K562 (cell line): ENCODE measurements around the gene PLEKHA7.

ENCODE experiments used
- CBX5 ChIP-seq: IDR thresholded peaks from 2 replicates; pipeline ENCODE4 v1.6.1; 2014; ENCODE audit warnings: low read depth, borderline replicate concordance
- ERF ChIP-seq: fragments of 450-650 bp; formaldehyde crosslinking; IDR thresholded peaks from 2 replicates; pipeline ENCODE4 v1.4.0; 2020; ENCODE audit warnings: mild to moderate bottlenecking, mixed read lengths
- EZH2 ChIP-seq: IDR thresholded peaks from 2 replicates; pipeline ENCODE4 v1.6.1; 2012; ENCODE audit warnings: low read depth, mild to moderate bottlenecking, inconsistent platforms, low read length, borderline replicate concordance
- POLR2A ChIP-seq: fragments of 450-650 bp; conservative IDR thresholded peaks from 2 replicates; pipeline ENCODE4 v1.6.1; 2016
- POLR2G ChIP-seq: fragments of 200-400 bp; formaldehyde crosslinking; IDR thresholded peaks from 2 replicates; pipeline ENCODE4 v1.6.1; 2017; ENCODE audit warnings: low read depth, mild to moderate bottlenecking, antibody characterized with exemption, low read length, moderate library complexity
- RAD21 ChIP-seq, 2 experiments: fragments of 250-450 bp in 1 of 2; fragments of 450-650 bp in 1 of 2; sonication (Bioruptor Pico) in 1 of 2; formaldehyde crosslinking in 1 of 2; IDR thresholded peaks in 1 of 2; conservative IDR thresholded peaks in 1 of 2; 2 replicates each; pipeline versions ENCODE4 v1.4.0 to v1.8.0; 2020 to 2022; ENCODE audit warnings: mild to moderate bottlenecking in 2 of 2, moderate library complexity in 1 of 2
- RFX5 ChIP-seq: IDR thresholded peaks from 2 replicates; pipeline ENCODE4 v1.6.1; 2011; ENCODE audit warnings: low read depth, mild to moderate bottlenecking, improper control_type of control experiment, low read length
- XRCC5 ChIP-seq: fragments of 200-400 bp; formaldehyde crosslinking; IDR thresholded peaks from 2 replicates; pipeline ENCODE4 v1.6.1; 2017; ENCODE audit warnings: low read depth, mild to moderate bottlenecking, low read length
- ZBTB1 ChIP-seq: sonication (generic); formaldehyde crosslinking; IDR thresholded peaks from 2 replicates; pipeline ENCODE4 v1.8.1; 2023; ENCODE audit warnings: missing genetic modification reagents, low read depth, mild to moderate bottlenecking, borderline replicate concordance
- ZFX ChIP-seq: sonication (generic); formaldehyde crosslinking; IDR thresholded peaks from 2 replicates; pipeline ENCODE4 v1.8.0; 2022; ENCODE audit warnings: mild to moderate bottlenecking, missing genetic modification reagents, moderate library complexity
- ZNF165 ChIP-seq: fragments of 250-450 bp; sonication (Bioruptor Pico); IDR thresholded peaks from 2 replicates; pipeline ENCODE4 v1.4.0; 2020; ENCODE audit warnings: borderline replicate concordance
- TF ChIP-seq, protein P1 (sequence below): sonication (generic); formaldehyde crosslinking; IDR thresholded peaks from 2 replicates; pipeline ENCODE4 v1.5.0; 2020; ENCODE audit warnings: missing genetic modification reagents
- TF ChIP-seq, protein P2 (sequence below): sonication (generic); formaldehyde crosslinking; IDR thresholded peaks from 2 replicates; pipeline ENCODE4 v1.8.1; 2022; ENCODE audit warnings: missing genetic modification reagents
- TF ChIP-seq, protein P3 (sequence below): fragments of 450-650 bp; formaldehyde crosslinking; IDR thresholded peaks from 2 replicates; pipeline ENCODE4 v1.4.0; 2020; ENCODE audit warnings: mild to moderate bottlenecking

DNA sequence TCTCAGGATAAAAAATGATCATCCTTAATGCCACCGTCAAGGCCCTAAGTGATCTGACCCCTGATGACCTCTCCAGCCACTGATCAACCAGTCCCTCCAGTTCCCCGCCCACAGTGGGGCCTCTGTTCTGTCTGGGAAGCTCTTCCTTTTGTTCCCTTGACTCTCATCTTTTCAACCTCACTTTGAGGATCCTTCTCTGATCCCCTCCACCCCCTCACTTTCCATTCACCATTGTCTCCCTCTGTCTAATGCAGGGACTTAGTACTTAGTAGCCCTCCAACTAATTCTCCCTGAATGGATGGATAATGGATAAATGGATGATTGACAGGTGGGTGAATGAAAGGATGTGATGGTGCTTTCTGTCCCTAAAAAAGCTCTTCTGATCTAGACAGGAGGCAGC, 230.1 kb downstream of the PLEKHA7 start:
- TF ChIP-seq ERF (no peak), ZBTB1 (no peak), ZFX (CRISPR knock-in tag) (no peak), RAD21 (CRISPR knock-in tag; conservative IDR thresholded peaks at IDR 0.05 in 1 of 2, IDR thresholded peaks at IDR 0.05 in 1 of 2) (no peak), RFX5 (no peak), POLR2G (no peak), EZH2 (no peak), CBX5 (no peak), POLR2A (no peak), ZNF165 (CRISPR knock-in tag) (no peak), XRCC5 (no peak)
- TF ChIP-seq, protein P1, sequence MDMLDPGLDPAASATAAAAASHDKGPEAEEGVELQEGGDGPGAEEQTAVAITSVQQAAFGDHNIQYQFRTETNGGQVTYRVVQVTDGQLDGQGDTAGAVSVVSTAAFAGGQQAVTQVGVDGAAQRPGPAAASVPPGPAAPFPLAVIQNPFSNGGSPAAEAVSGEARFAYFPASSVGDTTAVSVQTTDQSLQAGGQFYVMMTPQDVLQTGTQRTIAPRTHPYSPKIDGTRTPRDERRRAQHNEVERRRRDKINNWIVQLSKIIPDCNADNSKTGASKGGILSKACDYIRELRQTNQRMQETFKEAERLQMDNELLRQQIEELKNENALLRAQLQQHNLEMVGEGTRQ: no peak
- TF ChIP-seq, protein P2, sequence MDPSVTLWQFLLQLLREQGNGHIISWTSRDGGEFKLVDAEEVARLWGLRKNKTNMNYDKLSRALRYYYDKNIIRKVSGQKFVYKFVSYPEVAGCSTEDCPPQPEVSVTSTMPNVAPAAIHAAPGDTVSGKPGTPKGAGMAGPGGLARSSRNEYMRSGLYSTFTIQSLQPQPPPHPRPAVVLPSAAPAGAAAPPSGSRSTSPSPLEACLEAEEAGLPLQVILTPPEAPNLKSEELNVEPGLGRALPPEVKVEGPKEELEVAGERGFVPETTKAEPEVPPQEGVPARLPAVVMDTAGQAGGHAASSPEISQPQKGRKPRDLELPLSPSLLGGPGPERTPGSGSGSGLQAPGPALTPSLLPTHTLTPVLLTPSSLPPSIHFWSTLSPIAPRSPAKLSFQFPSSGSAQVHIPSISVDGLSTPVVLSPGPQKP (CRISPR knock-in tag): no peak
- TF ChIP-seq, protein P3, sequence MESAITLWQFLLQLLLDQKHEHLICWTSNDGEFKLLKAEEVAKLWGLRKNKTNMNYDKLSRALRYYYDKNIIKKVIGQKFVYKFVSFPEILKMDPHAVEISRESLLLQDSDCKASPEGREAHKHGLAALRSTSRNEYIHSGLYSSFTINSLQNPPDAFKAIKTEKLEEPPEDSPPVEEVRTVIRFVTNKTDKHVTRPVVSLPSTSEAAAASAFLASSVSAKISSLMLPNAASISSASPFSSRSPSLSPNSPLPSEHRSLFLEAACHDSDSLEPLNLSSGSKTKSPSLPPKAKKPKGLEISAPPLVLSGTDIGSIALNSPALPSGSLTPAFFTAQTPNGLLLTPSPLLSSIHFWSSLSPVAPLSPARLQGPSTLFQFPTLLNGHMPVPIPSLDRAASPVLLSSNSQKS (CRISPR knock-in tag): no peak
